Ascending aorta (tissue), 2 donors: ENCODE results near the gene CYP2S1. TPM values are rescaled to one million over a fixed set of nuclear protein-coding genes. Genes with fewer than 3 reads are reported as not detected.

ENCODE experiments used
- DNase-seq, 2 donors: peaks; one replicate each; pipeline ENCODE4 v3.0.0-alpha.2; 2019; ENCODE audit warnings: low spot score in 2 of 2
- H3K27ac ChIP-seq, 2 donors: fragments of 200-600 bp; sonication (generic); one replicate each; pipeline ENCODE4 v1.5.1; 2016 to 2017; ENCODE audit warnings: mild to moderate bottlenecking in 1 of 2
- H3K27me3 ChIP-seq: fragments of 200-600 bp; sonication (generic); one replicate; pipeline ENCODE4 v1.5.1; 2017
- H3K36me3 ChIP-seq, 2 donors: fragments of 200-600 bp; sonication (generic); one replicate each; pipeline ENCODE4 v1.5.1; 2016
- H3K4me1 ChIP-seq, 2 donors: fragments of 200-600 bp; sonication (generic); one replicate each; pipeline ENCODE4 v1.5.1; 2016 to 2017; ENCODE audit warnings: mild to moderate bottlenecking in 1 of 2
- H3K4me3 ChIP-seq, 2 donors: fragments of 200-600 bp; sonication (generic); one replicate each; pipeline ENCODE4 v1.5.1; 2016 to 2017; ENCODE audit warnings: mild to moderate bottlenecking in 1 of 2
- H3K9me3 ChIP-seq, 2 donors: fragments of 200-600 bp; sonication (generic); one replicate each; pipeline ENCODE4 v1.5.1; 2016
- CTCF ChIP-seq, 3 experiments: fragments of 200-600 bp in 2 of 3; fragments of 450-650 bp in 1 of 3; sonication (generic) in 2 of 3; IDR thresholded peaks; one replicate each; pipeline ENCODE4 v1.5.1; 2016 to 2019; ENCODE audit warnings: antibody characterized with exemption in 3 of 3, mild to moderate bottlenecking in 1 of 3, moderate library complexity in 1 of 3
- intact Hi-C: fragments of 100-400 bp; cut with DNase I; formaldehyde crosslinking; loops from one replicate; pipeline ENCODE4 v1.15.1; 2023
- total RNA-seq: library from RNA; depleted of rRNA; stranded (reverse); fragments of >200 nt; gene quantifications from one replicate; pipeline ENCODE4 v1.1.0, GENCODE V29; 2016

CYP2S1 gene
- total RNA-seq, 1 donor from 2014 or later = not detected

- peaks cover 7 to 15% of the 10 kb centered on the region in 2 donors for H3K4me1 ChIP-seq
- H3K27me3 ChIP-seq = no peaks in the 10 kb centered on the region
- no peak overlapping the region for H3K4me3 ChIP-seq
- TF ChIP-seq CTCF (IDR thresholded peaks at IDR 0.05) = no peak
- no peaks in the 10 kb centered on the region for H3K9me3 ChIP-seq
- no peak for DNase-seq
- H3K36me3 ChIP-seq = peaks cover 33 to 42% of the 10 kb centered on the region in 2 donors
- no peak overlapping the region for H3K27ac ChIP-seq
- intact Hi-C loops = no loop called here
Observed at GRCh38 chr19:41230067-41230857, 37.2 kb downstream of the CYP2S1 start.

GRCh38 chr19:41232686-41233085 is 39.7 kb downstream of the CYP2S1 start:
- H3K36me3 ChIP-seq = peaks cover 51 to 65% of the 10 kb centered on the region in 2 donors
- H3K27ac ChIP-seq = peak overlapping the region; percentile 17 to 30
- intact Hi-C loops = no loop called here

GRCh38 chr19:41233748-41234240 is 40.8 kb downstream of the CYP2S1 start:
- no peak for TF ChIP-seq CTCF (IDR thresholded peaks at IDR 0.05)
- H3K36me3 ChIP-seq = peaks cover 62 to 77% of the 10 kb centered on the region in 2 donors
- intact Hi-C loops = no loop called here
- peaks cover 3 to 6% of the 10 kb centered on the region in 2 donors for H3K4me1 ChIP-seq
- H3K9me3 ChIP-seq = no peaks in the 10 kb centered on the region
- H3K27ac ChIP-seq = peak overlapping the region; percentile 17 to 30
- no peaks in the 10 kb centered on the region for H3K27me3 ChIP-seq
- H3K4me3 ChIP-seq = no peak overlapping the region
- peak in 1 of 2 donors; percentile 76 for DNase-seq

More at GRCh38 chr19:41232686-41233085, 39.7 kb downstream of the CYP2S1 start:
- H3K4me1 ChIP-seq = peaks cover 3 to 6% of the 10 kb centered on the region in 2 donors
- H3K27me3 ChIP-seq = no peaks in the 10 kb centered on the region
- H3K9me3 ChIP-seq = no peaks in the 10 kb centered on the region
- no peak for DNase-seq
- no peak overlapping the region for H3K4me3 ChIP-seq
- TF ChIP-seq CTCF (IDR thresholded peaks at IDR 0.05) = no peak

- Histone ChIP-seq H3K9me3 (no peaks in the 10 kb centered on the region), H3K4me1 (no peaks in the 10 kb centered on the region), H3K4me3 (no peak overlapping the region), H3K27ac (no peak overlapping the region), H3K36me3 (peaks cover 70 to 85% of the 10 kb centered on the region in 2 donors), H3K27me3 (no peaks in the 10 kb centered on the region)
- no peak for TF ChIP-seq CTCF (IDR thresholded peaks at IDR 0.05)
- DNase-seq = no peak
- intact Hi-C loops = no loop called here
Observed at GRCh38 chr19:41234512-41235168, 41.6 kb downstream of the CYP2S1 start.

- H3K4me3 ChIP-seq = no peak overlapping the region
- intact Hi-C loops = no loop called here
- H3K27ac ChIP-seq = no peak overlapping the region
- peaks cover 77 to 90% of the 10 kb centered on the region in 2 donors for H3K36me3 ChIP-seq
- no peak for TF ChIP-seq CTCF (IDR thresholded peaks at IDR 0.05)
- H3K27me3 ChIP-seq = no peaks in the 10 kb centered on the region
- H3K9me3 ChIP-seq = no peaks in the 10 kb centered on the region
- no peak for DNase-seq
- H3K4me1 ChIP-seq = no peaks in the 10 kb centered on the region
Observed at GRCh38 chr19:41235480-41235879, 42.5 kb downstream of the CYP2S1 start.
